DOHH2 (cell line): ENCODE data around the gene KMT5C.

ENCODE experiments used
- EZH2phosphoT487 ChIP-seq: fragments of 200-600 bp; sonication (generic); IDR thresholded peaks from 2 replicates; pipeline ENCODE4 v1.6.1; 2017; ENCODE audit warnings: borderline replicate concordance, mild to moderate bottlenecking, antibody characterized with exemption, low read length, moderate library complexity, mixed read lengths
- TF ChIP-seq, protein P1 (sequence below): fragments of 200-600 bp; sonication (generic); IDR thresholded peaks from one replicate; pipeline ENCODE4 v1.5.1; 2014; ENCODE audit warnings: antibody characterized with exemption, mild to moderate bottlenecking, low read depth, low read length; ENCODE audit not compliant: poor library complexity, severe bottlenecking

DNA sequence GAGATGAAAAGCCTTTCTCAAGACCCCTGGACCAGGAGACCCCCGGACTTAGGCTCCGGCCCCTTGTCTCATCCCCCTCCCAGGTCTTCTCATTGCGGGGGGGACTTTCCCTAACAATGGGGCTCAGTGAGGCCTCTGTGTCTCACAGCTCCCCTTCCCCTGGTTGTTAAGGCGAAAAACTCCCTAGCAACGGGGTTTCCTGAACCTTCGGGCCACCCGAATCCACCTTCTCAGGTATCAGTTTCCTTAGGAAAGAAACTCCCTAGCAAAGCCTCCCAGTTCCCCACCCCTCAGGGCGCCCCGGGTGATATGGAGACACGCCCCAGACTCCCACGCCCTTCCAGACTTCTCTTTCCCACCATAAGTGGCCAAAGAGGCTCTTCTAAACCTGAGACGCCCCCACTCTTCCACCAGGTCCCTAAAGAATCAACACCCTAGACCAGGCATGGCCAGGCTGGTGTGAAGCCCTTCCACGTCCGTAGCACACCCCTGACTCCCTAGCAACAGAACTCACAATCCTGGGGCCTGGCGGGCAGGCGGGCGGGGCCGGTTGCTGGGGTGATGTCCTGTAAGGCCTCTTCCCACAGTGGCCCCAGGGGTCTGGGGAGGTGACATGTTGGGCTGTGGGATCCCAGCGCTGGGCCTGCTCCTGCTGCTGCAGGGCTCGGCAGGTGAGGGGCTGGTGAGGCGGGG lies 36.7 kb downstream of the KMT5C start, which contains the start of gene TMEM190:
- TF ChIP-seq, protein P1, sequence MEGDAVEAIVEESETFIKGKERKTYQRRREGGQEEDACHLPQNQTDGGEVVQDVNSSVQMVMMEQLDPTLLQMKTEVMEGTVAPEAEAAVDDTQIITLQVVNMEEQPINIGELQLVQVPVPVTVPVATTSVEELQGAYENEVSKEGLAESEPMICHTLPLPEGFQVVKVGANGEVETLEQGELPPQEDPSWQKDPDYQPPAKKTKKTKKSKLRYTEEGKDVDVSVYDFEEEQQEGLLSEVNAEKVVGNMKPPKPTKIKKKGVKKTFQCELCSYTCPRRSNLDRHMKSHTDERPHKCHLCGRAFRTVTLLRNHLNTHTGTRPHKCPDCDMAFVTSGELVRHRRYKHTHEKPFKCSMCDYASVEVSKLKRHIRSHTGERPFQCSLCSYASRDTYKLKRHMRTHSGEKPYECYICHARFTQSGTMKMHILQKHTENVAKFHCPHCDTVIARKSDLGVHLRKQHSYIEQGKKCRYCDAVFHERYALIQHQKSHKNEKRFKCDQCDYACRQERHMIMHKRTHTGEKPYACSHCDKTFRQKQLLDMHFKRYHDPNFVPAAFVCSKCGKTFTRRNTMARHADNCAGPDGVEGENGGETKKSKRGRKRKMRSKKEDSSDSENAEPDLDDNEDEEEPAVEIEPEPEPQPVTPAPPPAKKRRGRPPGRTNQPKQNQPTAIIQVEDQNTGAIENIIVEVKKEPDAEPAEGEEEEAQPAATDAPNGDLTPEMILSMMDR: no peak
- no peak for TF ChIP-seq EZH2phosphoT487
